RWPE2 (cell line): ENCODE data around the gene HIF1AN.
"Not testable (repeated sequence)": the region's sequence is repeated elsewhere in the genome, so short reads cannot be mapped to it uniquely, and the experiment has no call there.

Experiments
- ATAC-seq: fragments of 200-7000 bp; cut with Tn5 transposase; 3 replicates; pipeline ENCODE4 v1.9.1; 2021; ENCODE audit warnings: low read depth
- DNase-seq: peaks from one replicate; pipeline ENCODE4 v3.0.0-alpha.2; 2020; ENCODE audit warnings: low spot score
- H3K27ac ChIP-seq: fragments of 450-650 bp; 2 replicates; pipeline ENCODE4 v1.5.1; 2017; ENCODE audit warnings: mild to moderate bottlenecking; ENCODE audit not compliant: poor library complexity, severe bottlenecking
- H3K27me3 ChIP-seq: fragments of 250-450 bp; sonication (Bioruptor Pico); 2 replicates; pipeline ENCODE4 v1.5.1; 2021; ENCODE audit warnings: mild to moderate bottlenecking, moderate library complexity; ENCODE audit not compliant: insufficient read depth, poor library complexity, severe bottlenecking
- H3K36me3 ChIP-seq: fragments of 250-450 bp; sonication (Bioruptor Pico); 2 replicates; pipeline ENCODE4 v1.5.1; 2020; ENCODE audit warnings: low read depth, mild to moderate bottlenecking, moderate library complexity
- H3K4me1 ChIP-seq: fragments of 250-450 bp; sonication (Bioruptor Pico); 2 replicates; pipeline ENCODE4 v1.5.1; 2021; ENCODE audit warnings: mild to moderate bottlenecking, moderate library complexity; ENCODE audit not compliant: insufficient read depth, poor library complexity, severe bottlenecking
- H3K4me3 ChIP-seq: fragments of 250-450 bp; sonication (Bioruptor Pico); 2 replicates; pipeline ENCODE4 v1.5.1; 2021; ENCODE audit warnings: mild to moderate bottlenecking, moderate library complexity; ENCODE audit not compliant: severe bottlenecking
- H3K9me3 ChIP-seq: fragments of 250-450 bp; sonication (Bioruptor Pico); 2 replicates; pipeline ENCODE4 v1.5.1; 2021; ENCODE audit warnings: mild to moderate bottlenecking, moderate library complexity; ENCODE audit not compliant: severe bottlenecking
- CTCF ChIP-seq: fragments of 450-650 bp; IDR thresholded peaks from one replicate; pipeline ENCODE4 v1.5.1; 2017; ENCODE audit warnings: mild to moderate bottlenecking, moderate library complexity; ENCODE audit not compliant: poor library complexity, severe bottlenecking

Gene HIF1AN

GRCh38 chr10:100570506-100570905 lies 34.8 kb downstream of the HIF1AN start:
- DNase-seq (no peak), ATAC-seq (no peak)
- peaks cover 55% of the 10 kb centered on the region for H3K27me3 ChIP-seq
- H3K4me1 ChIP-seq = no peaks in the 10 kb centered on the region
- H3K4me3 ChIP-seq = no peak overlapping the region
- H3K9me3 ChIP-seq = no peaks in the 10 kb centered on the region
- no peak for TF ChIP-seq CTCF
- H3K36me3 ChIP-seq = no peaks in the 10 kb centered on the region
- no peak overlapping the region for H3K27ac ChIP-seq

DNA sequence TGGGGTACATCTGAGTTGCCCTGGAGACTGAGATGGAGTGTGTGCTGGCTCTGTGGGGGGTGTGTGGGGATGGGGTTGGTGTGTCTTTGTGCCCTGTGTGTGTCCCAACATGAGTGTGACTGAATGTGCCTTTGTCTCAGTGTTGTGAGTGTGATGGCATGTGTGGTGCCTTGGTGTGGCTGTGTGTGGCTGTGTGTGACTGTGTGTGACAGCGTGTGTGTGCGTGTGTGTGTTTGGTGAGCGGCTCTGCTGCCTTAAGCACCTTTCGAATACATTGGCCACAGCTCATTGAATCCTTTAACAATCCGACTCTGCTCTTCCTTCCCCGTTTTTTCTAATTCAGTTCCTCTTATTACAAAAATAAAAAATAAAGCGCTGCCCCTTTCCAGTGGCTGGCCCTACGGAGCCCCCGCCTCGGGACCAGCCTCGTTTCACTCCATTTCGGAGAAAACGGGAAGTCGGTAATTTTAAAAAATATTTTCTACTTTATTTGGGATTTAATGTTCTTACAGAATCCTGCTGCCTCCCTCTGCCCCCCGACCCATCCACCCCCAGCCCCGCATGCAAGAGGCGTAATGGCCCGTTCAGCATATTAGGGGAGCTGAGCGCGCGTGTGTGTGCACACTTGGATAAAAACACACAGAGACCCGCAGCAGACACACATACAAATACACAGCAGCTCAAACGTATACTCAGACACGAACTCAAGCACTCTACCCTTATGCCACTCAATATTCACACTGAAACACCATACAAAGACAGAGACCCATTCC lies 35.5 kb downstream of the HIF1AN start:
- H3K27me3 ChIP-seq = peaks cover 52% of the 10 kb centered on the region
- H3K36me3 ChIP-seq = no peaks in the 10 kb centered on the region
- DNase-seq = no peak
- no peak overlapping the region for H3K4me3 ChIP-seq
- TF ChIP-seq CTCF = no peak
- ATAC-seq = no peak
- no peak overlapping the region for H3K27ac ChIP-seq
- no peaks in the 10 kb centered on the region for H3K9me3 ChIP-seq
- H3K4me1 ChIP-seq = no peaks in the 10 kb centered on the region

DNA sequence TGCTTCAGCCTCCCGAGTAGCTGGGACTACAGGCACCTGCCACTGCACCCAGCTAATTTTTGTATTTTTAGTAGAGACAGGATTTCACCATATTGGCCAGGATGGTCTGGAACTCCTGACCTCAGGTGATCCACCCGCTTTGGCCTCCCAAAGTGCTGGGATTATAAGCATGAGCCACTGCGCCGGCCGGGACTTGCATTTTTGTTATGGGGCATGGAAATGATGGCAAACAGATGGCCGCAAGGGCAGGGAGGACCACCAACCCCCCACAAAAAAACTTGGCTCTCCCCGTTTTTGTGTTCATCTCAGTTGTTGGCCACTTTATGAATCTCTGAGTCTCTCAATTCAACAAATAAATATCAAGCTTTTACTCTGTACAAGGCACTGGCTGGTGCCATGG lies 39.4 kb downstream of the HIF1AN start:
- H3K9me3 ChIP-seq, H3K27ac ChIP-seq, H3K4me3 ChIP-seq, DNase-seq, H3K4me1 ChIP-seq, ATAC-seq, H3K36me3 ChIP-seq: not testable (repeated sequence)
- peaks cover 19% of the 10 kb centered on the region for H3K27me3 ChIP-seq

DNA sequence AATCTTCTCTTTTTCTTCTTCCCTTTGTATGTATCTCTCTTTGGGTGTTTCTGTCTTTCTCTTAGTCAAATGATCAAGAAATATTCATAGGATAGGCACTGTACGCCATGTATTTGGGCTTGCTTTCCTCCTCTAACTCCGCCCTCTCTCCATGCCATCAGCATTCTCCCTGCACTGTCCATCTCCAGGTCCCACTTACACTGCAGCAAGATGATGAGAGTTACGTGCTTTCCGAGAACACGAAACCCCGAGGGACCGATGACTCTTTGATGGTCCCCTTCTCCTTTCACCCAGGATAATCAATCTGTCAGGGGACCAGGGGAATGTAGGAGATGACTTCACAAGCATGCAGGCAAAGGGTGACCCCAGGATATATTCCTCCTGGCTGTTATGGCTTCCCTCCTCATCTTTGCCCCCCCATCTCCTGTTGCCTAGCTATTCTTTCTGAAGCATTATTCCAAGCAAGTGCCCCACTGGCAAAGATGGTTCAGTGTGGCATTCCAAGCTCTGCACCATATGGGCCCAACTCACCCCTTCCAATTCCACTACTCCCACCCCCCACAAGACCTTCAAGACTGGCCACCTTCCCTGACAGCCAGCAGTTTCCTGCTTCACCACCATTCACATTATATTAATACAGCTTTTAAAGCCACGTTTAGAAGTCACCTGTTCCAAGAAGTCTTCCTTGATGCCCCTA lies 40.0 kb downstream of the HIF1AN start:
- Histone ChIP-seq H3K36me3 (no peaks in the 10 kb centered on the region), H3K27ac (no peak overlapping the region), H3K27me3 (peaks cover 13% of the 10 kb centered on the region), H3K9me3 (no peaks in the 10 kb centered on the region), H3K4me1 (no peaks in the 10 kb centered on the region), H3K4me3 (no peak overlapping the region)
- ATAC-seq (no peak), DNase-seq (no peak)
- no peak for TF ChIP-seq CTCF

DNA sequence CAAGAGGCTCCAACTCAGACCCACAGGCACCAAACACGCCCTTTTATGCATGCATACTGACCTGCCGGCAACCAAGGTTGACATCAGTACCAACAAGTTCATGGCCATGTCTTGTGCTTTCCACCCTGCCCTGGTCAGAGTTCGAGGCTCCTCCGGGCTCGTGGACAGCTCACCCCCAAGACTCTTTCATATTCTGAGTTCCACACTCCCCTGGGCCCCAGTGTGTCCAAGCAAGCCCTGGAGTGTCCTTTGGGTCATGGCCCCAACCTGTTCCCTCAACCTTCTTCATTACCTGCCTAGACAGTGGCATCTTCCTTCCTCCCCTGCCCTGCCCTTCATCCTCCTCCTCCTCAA lies 40.5 kb downstream of the HIF1AN start:
- Histone ChIP-seq H3K36me3 (no peaks in the 10 kb centered on the region), H3K27me3 (peaks cover 9% of the 10 kb centered on the region), H3K27ac (no peak overlapping the region), H3K4me1 (no peaks in the 10 kb centered on the region), H3K9me3 (no peaks in the 10 kb centered on the region), H3K4me3 (no peak overlapping the region)
- ATAC-seq = no peak
- TF ChIP-seq CTCF = no peak
- DNase-seq = no peak
